Ectodermal cell (in vitro differentiated cells): ENCODE results near the gene CD14.
"Not testable (repeated sequence)": the region's sequence is repeated elsewhere in the genome, so short reads cannot be mapped to it uniquely, and the experiment has no call there.

ENCODE experiments used
- H3K27ac ChIP-seq: 2 replicates; pipeline ENCODE4 v1.7.0; 2013; ENCODE audit warnings: mild to moderate bottlenecking, low read depth, low read length; ENCODE audit not compliant: insufficient read depth, poor library complexity, severe bottlenecking
- H3K27me3 ChIP-seq: 2 replicates; pipeline ENCODE4 v1.7.0; 2013; ENCODE audit warnings: mild to moderate bottlenecking, low read length; ENCODE audit not compliant: insufficient read depth, control insufficient read depth, poor library complexity, severe bottlenecking
- H3K36me3 ChIP-seq: one replicate; pipeline ENCODE4 v1.7.0; 2013; ENCODE audit warnings: low read length; ENCODE audit not compliant: control insufficient read depth, insufficient read depth
- H3K4me1 ChIP-seq: one replicate; pipeline ENCODE4 v1.7.0; 2013; ENCODE audit warnings: low read length; ENCODE audit not compliant: control insufficient read depth, insufficient read depth
- H3K4me3 ChIP-seq: 2 replicates; pipeline ENCODE4 v1.7.0; 2013; ENCODE audit warnings: low read depth, low read length, control low read depth; ENCODE audit not compliant: insufficient read depth
- H3K9me3 ChIP-seq: 2 replicates; pipeline ENCODE4 v1.7.0; 2013; ENCODE audit warnings: mild to moderate bottlenecking, low read length, moderate library complexity; ENCODE audit not compliant: control insufficient read depth
- WGBS, 2 experiments: methylation state at CpG; one replicate each; pipeline ENCODE4 v1.1.7; 2013; ENCODE audit warnings: missing lambda C conversion rate in 2 of 2; 5-methylcytosine and 5-hydroxymethylcytosine counted together

CD14 gene

GRCh38 chr5:140623061-140623460 lies 9.9 kb downstream of the CD14 start:
- not testable (repeated sequence) for H3K4me3 ChIP-seq, H3K36me3 ChIP-seq, H3K27ac ChIP-seq, H3K9me3 ChIP-seq, H3K27me3 ChIP-seq, H3K4me1 ChIP-seq

- Histone ChIP-seq H3K27ac (no peak overlapping the region), H3K9me3 (no peaks in the 10 kb centered on the region), H3K36me3 (no peaks in the 10 kb centered on the region), H3K4me3 (no peak overlapping the region), H3K4me1 (no peaks in the 10 kb centered on the region), H3K27me3 (no peaks in the 10 kb centered on the region)
- 90% methylated on average over 3 of the region's 3 CpGs for WGBS, 2 experiments
Observed at GRCh38 chr5:140622301-140622700, 10.7 kb downstream of the CD14 start.

- Histone ChIP-seq H3K36me3 (no peaks in the 10 kb centered on the region), H3K4me1 (no peaks in the 10 kb centered on the region), H3K27me3 (no peaks in the 10 kb centered on the region), H3K4me3 (no peak overlapping the region), H3K9me3 (no peaks in the 10 kb centered on the region), H3K27ac (no peak overlapping the region)
- WGBS, 2 experiments: 97 to 100% methylated on average over 2 of the region's 2 CpGs
Observed at GRCh38 chr5:140611020-140611521, 21.9 kb downstream of the CD14 start.

GRCh38 chr5:140609126-140609525 lies 23.8 kb downstream of the CD14 start:
- Histone ChIP-seq H3K36me3 (no peaks in the 10 kb centered on the region), H3K27me3 (no peaks in the 10 kb centered on the region), H3K4me1 (no peaks in the 10 kb centered on the region), H3K9me3 (no peaks in the 10 kb centered on the region), H3K27ac (no peak overlapping the region), H3K4me3 (no peak overlapping the region)
- whole genome bisulfite sequencing, 2 experiments: 85 to 94% methylated on average over 4 of the region's 4 CpGs

GRCh38 chr5:140608722-140609121 lies 24.3 kb downstream of the CD14 start:
- no peaks in the 10 kb centered on the region for H3K9me3 ChIP-seq

GRCh38 chr5:140607031-140607430 lies 25.9 kb downstream of the CD14 start:
- Histone ChIP-seq H3K4me3 (no peak overlapping the region), H3K4me1 (no peaks in the 10 kb centered on the region), H3K27me3 (no peaks in the 10 kb centered on the region), H3K27ac (no peak overlapping the region), H3K36me3 (no peaks in the 10 kb centered on the region), H3K9me3 (no peaks in the 10 kb centered on the region)
- WGBS, 2 experiments: 90% methylated on average over 2 of the region's 2 CpGs; no CpG with 5 or more reads in 1 of the 2 experiments

More at GRCh38 chr5:140608722-140609121, 24.3 kb downstream of the CD14 start:
- no peaks in the 10 kb centered on the region for H3K27me3 ChIP-seq
- H3K4me1 ChIP-seq: no peaks in the 10 kb centered on the region
- H3K36me3 ChIP-seq: no peaks in the 10 kb centered on the region
- no peak overlapping the region for H3K27ac ChIP-seq
- H3K4me3 ChIP-seq: no peak overlapping the region

- Histone ChIP-seq H3K4me1 (no peaks in the 10 kb centered on the region), H3K27me3 (no peaks in the 10 kb centered on the region), H3K36me3 (no peaks in the 10 kb centered on the region), H3K9me3 (no peaks in the 10 kb centered on the region), H3K4me3 (no peak overlapping the region), H3K27ac (no peak overlapping the region)
- 92 to 94% methylated on average over 3 of the region's 3 CpGs for WGBS, 2 experiments
Observed at GRCh38 chr5:140605879-140606278, 27.1 kb downstream of the CD14 start.

- H3K4me3 ChIP-seq: no peak overlapping the region
- no peak overlapping the region for H3K27ac ChIP-seq
- H3K36me3 ChIP-seq: no peaks in the 10 kb centered on the region
- no peaks in the 10 kb centered on the region for H3K27me3 ChIP-seq
- 86 to 94% methylated on average over 2 of the region's 2 CpGs for WGBS, 2 experiments
- H3K9me3 ChIP-seq: no peaks in the 10 kb centered on the region
- no peaks in the 10 kb centered on the region for H3K4me1 ChIP-seq
Observed at GRCh38 chr5:140603734-140604133, 29.2 kb downstream of the CD14 start.

- not testable (repeated sequence) for H3K36me3 ChIP-seq, H3K27me3 ChIP-seq, H3K4me3 ChIP-seq, H3K4me1 ChIP-seq, H3K27ac ChIP-seq, H3K9me3 ChIP-seq
- WGBS, 2 experiments: 91 to 92% methylated on average over 4 of the region's 4 CpGs
Observed at GRCh38 chr5:140603446-140603698, 29.6 kb downstream of the CD14 start.

- Histone ChIP-seq H3K4me1 (no peaks in the 10 kb centered on the region), H3K36me3 (no peaks in the 10 kb centered on the region), H3K27me3 (no peaks in the 10 kb centered on the region), H3K4me3 (no peak overlapping the region), H3K9me3 (no peaks in the 10 kb centered on the region), H3K27ac (no peak overlapping the region)
- 81 to 84% methylated on average over 2 to 4 of the region's 4 CpGs for WGBS, 2 experiments
Observed at GRCh38 chr5:140602147-140602546, 30.8 kb downstream of the CD14 start.

GRCh38 chr5:140600096-140600495 lies 32.9 kb downstream of the CD14 start:
- no peaks in the 10 kb centered on the region for H3K9me3 ChIP-seq

More at GRCh38 chr5:140600096-140600495, 32.9 kb downstream of the CD14 start:
- H3K36me3 ChIP-seq: no peaks in the 10 kb centered on the region
- no peak overlapping the region for H3K4me3 ChIP-seq
- no peak overlapping the region for H3K27ac ChIP-seq
- H3K4me1 ChIP-seq: no peaks in the 10 kb centered on the region
- no peaks in the 10 kb centered on the region for H3K27me3 ChIP-seq
